KG1 (cell line): Measurements from ENCODE around the gene TSPAN10.
"Not testable (repeated sequence)": the region's sequence is repeated elsewhere in the genome, so short reads cannot be mapped to it uniquely, and the experiment has no call there.

Experiments
- DNase-seq: peaks from one replicate; lab custom pipeline; 2025; lab: John Stamatoyannopoulos, UW

The TSPAN10 gene

GRCh38 chr17:81662002-81662401, 25.0 kb downstream of the TSPAN10 start:
- no peak for DNase-seq

- DNase-seq: no peak
Observed at GRCh38 chr17:81664051-81664470, 27.1 kb downstream of the TSPAN10 start.

GRCh38 chr17:81665205-81666091, 28.5 kb downstream of the TSPAN10 start:
- peak; percentile 44 for DNase-seq

GRCh38 chr17:81666092-81666341, 29.0 kb downstream of the TSPAN10 start:
- DNase-seq: no peak

GRCh38 chr17:81666342-81667191, 29.6 kb downstream of the TSPAN10 start, which contains the start of the genes CCDC137 and OXLD1:
Gene CCDC137 (plus strand): TSS chr17:81666737. CDS start chr17:81666767, 30 bp downstream.
Gene OXLD1 (minus strand): TSS chr17:81666605. CDS start chr17:81666577, 28 bp downstream.
- peak; percentile 90 for DNase-seq

GRCh38 chr17:81667754-81668153, 30.8 kb downstream of the TSPAN10 start:
- no peak for DNase-seq

- no peak for DNase-seq
Observed at GRCh38 chr17:81672504-81672903, 35.5 kb downstream of the TSPAN10 start.

- no peak for DNase-seq
Observed at GRCh38 chr17:81672954-81673353, 36.0 kb downstream of the TSPAN10 start.

GRCh38 chr17:81673561-81674258, 36.7 kb downstream of the TSPAN10 start:
- no peak for DNase-seq

GRCh38 chr17:81675515-81676221, 38.7 kb downstream of the TSPAN10 start:
- DNase-seq: not testable (repeated sequence)

- no peak for DNase-seq
Observed at GRCh38 chr17:81676906-81677305, 39.9 kb downstream of the TSPAN10 start.

- DNase-seq: no peak
Observed at GRCh38 chr17:81680150-81680549, 43.2 kb downstream of the TSPAN10 start.

GRCh38 chr17:81681672-81682071, 44.7 kb downstream of the TSPAN10 start:
- DNase-seq: no peak

GRCh38 chr17:81682565-81683207, 45.7 kb downstream of the TSPAN10 start:
- no peak for DNase-seq

GRCh38 chr17:81683208-81683583, 46.2 kb downstream of the TSPAN10 start:
- no peak for DNase-seq

- DNase-seq: peak; percentile 98
Observed at GRCh38 chr17:81683584-81684441, 46.8 kb downstream of the TSPAN10 start, which contains the start of the genes ARL16 and HGS. Gene ARL16 (minus strand): TSS chr17:81683797. CDS start chr17:81683753, 44 bp downstream. Gene HGS (plus strand): TSS chr17:81684011. CDS start chr17:81684067, 56 bp downstream.

GRCh38 chr17:81684442-81684911, 47.5 kb downstream of the TSPAN10 start:
- no peak for DNase-seq

GRCh38 chr17:81685108-81685507, 48.1 kb downstream of the TSPAN10 start:
- no peak for DNase-seq

GRCh38 chr17:81686614-81687013, 49.6 kb downstream of the TSPAN10 start:
- no peak for DNase-seq
